Thoracic aorta (tissue), 2 donors: ENCODE data around the gene THADA. TPM values are rescaled to one million over a fixed set of nuclear protein-coding genes. Genes with fewer than 3 reads are reported as not detected.

Experiments used
- ATAC-seq: fragments of 150-250 bp; one replicate; pipeline ENCODE4 v1.8.0; 2017; ENCODE audit warnings: low read depth; ENCODE audit not compliant: insufficient number of reproducible peaks, low FRiP score
- DNase-seq: peaks from one replicate; pipeline ENCODE4 v3.0.0-alpha.2; 2020; ENCODE audit warnings: low spot score
- H3K27ac ChIP-seq, 2 donors: fragments of 200-600 bp; sonication (generic); 1 replicate in 1 of 2; 2 replicates in 1 of 2; pipeline ENCODE4 v1.5.1; 2016; ENCODE audit warnings: mild to moderate bottlenecking in 2 of 2, moderate library complexity in 2 of 2
- H3K27me3 ChIP-seq: fragments of 200-600 bp; sonication (generic); replicated peaks from 2 replicates; pipeline ENCODE4 v1.6.0; 2016; ENCODE audit warnings: mild to moderate bottlenecking; ENCODE audit not compliant: insufficient read depth
- H3K36me3 ChIP-seq: fragments of 200-600 bp; sonication (generic); one replicate; pipeline ENCODE4 v1.5.1; 2016
- H3K4me1 ChIP-seq, 2 donors: fragments of 200-600 bp; sonication (generic); 1 replicate in 1 of 2; 2 replicates in 1 of 2; pipeline versions ENCODE4 v1.5.1 to v1.6.0; 2016; ENCODE audit warnings: low read depth in 2 of 2, mild to moderate bottlenecking in 1 of 2; ENCODE audit not compliant: control insufficient read depth in 1 of 2
- H3K4me3 ChIP-seq: fragments of 200-600 bp; sonication (generic); 2 replicates; pipeline ENCODE4 v1.5.1; 2016; ENCODE audit warnings: mild to moderate bottlenecking
- H3K9me3 ChIP-seq: fragments of 200-600 bp; sonication (generic); 2 replicates; pipeline ENCODE4 v1.5.1; 2016
- total RNA-seq, 2 donors: library from RNA; depleted of rRNA; stranded (reverse); fragments of >200 nt; gene quantifications; one replicate each; pipeline versions ENCODE4 v1.1.0 to v1.2.3, GENCODE V29; 2016
- TF ChIP-seq, protein P1 (sequence below): fragments of 200-600 bp; sonication (generic); IDR thresholded peaks from one replicate; pipeline ENCODE4 v1.5.1; 2019; ENCODE audit warnings: antibody characterized with exemption

THADA gene
- total RNA-seq, 2 donors from 2014 or later: 33.3 to 46.6 TPM

DNA sequence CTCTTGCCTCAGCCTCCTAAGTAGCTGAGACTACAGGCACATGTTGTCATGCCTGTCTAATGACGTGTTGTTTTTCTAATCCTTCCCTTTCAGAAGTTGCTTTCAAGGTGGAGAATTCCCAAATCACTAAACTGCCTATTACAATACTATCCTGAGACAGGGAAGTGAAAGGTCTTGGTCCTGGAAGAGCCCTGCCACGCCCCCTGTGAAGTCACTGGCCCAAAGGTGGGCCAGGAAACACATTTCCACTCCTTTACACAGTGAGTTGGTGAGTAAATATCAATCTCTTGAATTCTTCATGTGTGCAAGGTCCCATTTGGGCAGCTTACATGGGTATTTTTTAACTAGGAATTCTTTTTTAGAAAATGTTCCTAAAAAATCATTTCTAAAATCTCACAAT, 150.1 kb downstream of the THADA start:
- H3K36me3 ChIP-seq: no peaks in the 10 kb centered on the region
- TF ChIP-seq, protein P1, sequence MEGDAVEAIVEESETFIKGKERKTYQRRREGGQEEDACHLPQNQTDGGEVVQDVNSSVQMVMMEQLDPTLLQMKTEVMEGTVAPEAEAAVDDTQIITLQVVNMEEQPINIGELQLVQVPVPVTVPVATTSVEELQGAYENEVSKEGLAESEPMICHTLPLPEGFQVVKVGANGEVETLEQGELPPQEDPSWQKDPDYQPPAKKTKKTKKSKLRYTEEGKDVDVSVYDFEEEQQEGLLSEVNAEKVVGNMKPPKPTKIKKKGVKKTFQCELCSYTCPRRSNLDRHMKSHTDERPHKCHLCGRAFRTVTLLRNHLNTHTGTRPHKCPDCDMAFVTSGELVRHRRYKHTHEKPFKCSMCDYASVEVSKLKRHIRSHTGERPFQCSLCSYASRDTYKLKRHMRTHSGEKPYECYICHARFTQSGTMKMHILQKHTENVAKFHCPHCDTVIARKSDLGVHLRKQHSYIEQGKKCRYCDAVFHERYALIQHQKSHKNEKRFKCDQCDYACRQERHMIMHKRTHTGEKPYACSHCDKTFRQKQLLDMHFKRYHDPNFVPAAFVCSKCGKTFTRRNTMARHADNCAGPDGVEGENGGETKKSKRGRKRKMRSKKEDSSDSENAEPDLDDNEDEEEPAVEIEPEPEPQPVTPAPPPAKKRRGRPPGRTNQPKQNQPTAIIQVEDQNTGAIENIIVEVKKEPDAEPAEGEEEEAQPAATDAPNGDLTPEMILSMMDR: no peak
- no peak overlapping the region for H3K4me3 ChIP-seq
- no peak for ATAC-seq
- DNase-seq: no peak
- peaks cover 0 to 7% of the 10 kb centered on the region in 2 donors for H3K4me1 ChIP-seq
- H3K9me3 ChIP-seq: no peaks in the 10 kb centered on the region
- H3K27ac ChIP-seq: no peak overlapping the region
- no peaks in the 10 kb centered on the region for H3K27me3 ChIP-seq

DNA sequence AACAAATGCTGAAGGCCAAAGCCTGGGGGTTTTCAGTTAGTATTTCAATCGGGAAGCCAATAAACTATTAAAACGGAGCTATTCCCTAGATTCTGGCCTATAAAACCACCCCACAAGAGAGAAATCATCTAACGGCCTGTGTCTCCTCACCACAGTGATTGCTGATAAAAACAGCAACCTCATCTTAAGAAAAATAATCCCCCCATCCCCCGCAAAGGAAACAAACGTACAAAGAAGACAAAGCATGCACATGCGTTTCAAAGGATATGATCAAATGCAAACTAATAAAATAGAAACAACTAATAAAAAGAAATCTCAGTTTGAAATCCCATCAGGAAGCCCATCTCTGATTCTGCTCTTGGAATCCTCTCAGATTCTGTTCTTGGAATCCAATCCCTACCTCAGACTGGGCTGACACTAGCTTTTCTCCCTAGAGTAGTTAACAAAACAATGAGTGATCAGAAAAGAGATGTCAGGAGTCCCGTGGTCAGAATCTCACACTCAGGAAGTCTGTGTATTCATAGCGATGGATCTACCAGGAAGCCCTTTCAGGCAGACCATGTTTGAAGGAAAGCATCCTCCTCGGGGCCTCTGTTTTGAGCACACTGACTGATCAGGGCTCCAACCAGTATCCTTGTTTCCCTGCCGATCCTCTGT, 150.7 kb downstream of the THADA start:
- H3K36me3 ChIP-seq: no peaks in the 10 kb centered on the region
- ATAC-seq (no peak), DNase-seq (no peak)
- H3K27me3 ChIP-seq: no peaks in the 10 kb centered on the region
- TF ChIP-seq, protein P1: no peak
- H3K4me1 ChIP-seq: peaks cover 0 to 7% of the 10 kb centered on the region in 2 donors
- H3K4me3 ChIP-seq: no peak overlapping the region
- H3K27ac ChIP-seq: no peak overlapping the region
- no peaks in the 10 kb centered on the region for H3K9me3 ChIP-seq

DNA sequence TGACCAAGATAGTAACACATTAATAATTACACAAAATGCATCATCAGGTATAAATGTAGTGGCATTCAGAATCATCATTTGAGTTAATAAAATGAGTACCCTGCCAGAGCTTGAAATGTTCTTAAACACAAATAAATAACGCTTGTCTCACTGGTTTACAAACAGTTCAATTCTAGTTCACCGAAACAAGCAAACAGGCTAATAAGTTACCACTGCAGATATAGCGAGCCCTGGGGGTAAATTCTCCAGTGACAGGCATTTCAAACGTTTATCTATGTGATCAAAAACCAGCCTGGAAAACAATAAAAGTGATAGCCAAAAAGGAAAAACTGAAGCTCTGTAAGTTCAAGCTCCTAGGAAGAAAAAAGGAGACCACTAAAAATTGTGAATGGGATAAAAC, 152.6 kb downstream of the THADA start:
- H3K4me3 ChIP-seq: no peak overlapping the region
- TF ChIP-seq, protein P1: no peak
- H3K27ac ChIP-seq: no peak overlapping the region
- ATAC-seq: no peak
- H3K4me1 ChIP-seq: peaks cover 0 to 4% of the 10 kb centered on the region in 2 donors
- H3K27me3 ChIP-seq: no peaks in the 10 kb centered on the region
- no peaks in the 10 kb centered on the region for H3K36me3 ChIP-seq
- DNase-seq: no peak
- no peaks in the 10 kb centered on the region for H3K9me3 ChIP-seq

DNA sequence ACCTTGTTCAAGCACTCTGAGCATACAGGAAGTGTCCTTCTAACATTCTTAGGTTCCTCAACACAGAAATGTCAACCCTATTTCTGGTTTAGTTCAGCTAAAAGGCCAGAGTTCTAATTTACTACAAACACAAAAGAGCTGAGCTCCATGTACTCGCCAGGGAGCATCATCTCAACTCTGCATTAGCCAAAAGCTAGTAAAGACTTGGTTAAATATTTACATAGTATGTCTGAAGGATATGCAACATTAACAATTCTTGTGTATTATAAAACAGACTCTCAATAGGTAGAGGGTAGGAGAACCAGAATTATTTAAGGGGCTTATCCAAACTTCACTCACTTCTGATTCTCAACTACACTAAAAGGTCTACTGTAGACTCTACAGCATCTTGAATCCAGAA, 154.6 kb downstream of the THADA start:
- TF ChIP-seq, protein P1: no peak
- ATAC-seq: no peak
- no peak for DNase-seq
- H3K27me3 ChIP-seq: no peaks in the 10 kb centered on the region
- H3K36me3 ChIP-seq: no peaks in the 10 kb centered on the region
- H3K4me3 ChIP-seq: no peak overlapping the region
- H3K4me1 ChIP-seq: no peaks in the 10 kb centered on the region
- no peaks in the 10 kb centered on the region for H3K9me3 ChIP-seq
- no peak overlapping the region for H3K27ac ChIP-seq

DNA sequence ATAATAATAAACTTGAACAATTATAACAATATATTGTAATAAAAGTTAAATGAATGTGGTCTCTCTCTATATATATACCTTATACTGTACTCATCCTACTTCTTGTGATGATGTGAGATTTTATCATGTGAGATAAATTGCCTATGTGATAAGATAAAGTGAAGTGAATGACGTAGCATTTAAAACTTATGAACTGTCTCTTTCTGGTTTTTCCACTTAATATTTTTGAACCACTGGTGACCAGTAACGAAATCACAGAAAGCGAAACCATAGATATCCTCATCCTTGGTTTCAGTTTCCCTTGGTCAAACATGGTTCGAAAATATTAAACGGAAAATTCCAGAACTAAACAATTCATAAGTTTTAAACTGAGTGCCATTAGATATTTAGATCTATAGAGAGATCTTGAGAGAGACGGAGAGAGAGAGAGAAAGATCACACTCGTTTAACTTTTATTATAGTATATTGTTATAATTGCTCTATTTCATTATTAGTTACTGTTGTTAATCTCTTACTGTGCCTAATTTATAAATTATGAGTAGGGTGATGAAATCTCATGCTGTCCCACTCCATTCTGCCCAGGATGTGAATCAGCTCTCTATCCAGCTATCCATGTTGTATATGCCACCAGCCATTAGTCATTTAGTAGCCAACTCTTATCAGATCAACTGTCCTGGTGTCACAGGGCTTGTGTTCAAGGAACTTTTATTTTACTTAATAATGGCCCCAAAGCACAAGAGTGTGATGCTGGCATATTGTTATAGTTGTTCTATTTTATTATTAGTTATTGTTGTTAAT, 156.8 kb downstream of the THADA start:
- no peaks in the 10 kb centered on the region for H3K27me3 ChIP-seq
- DNase-seq (no peak), ATAC-seq (no peak)
- no peak overlapping the region for H3K27ac ChIP-seq
- no peak overlapping the region for H3K4me3 ChIP-seq
- H3K4me1 ChIP-seq: peaks cover 0 to 8% of the 10 kb centered on the region in 2 donors
- no peaks in the 10 kb centered on the region for H3K9me3 ChIP-seq
- TF ChIP-seq, protein P1: no peak
- no peaks in the 10 kb centered on the region for H3K36me3 ChIP-seq
